ENCODE results near the gene UTS2B. TPM values are rescaled to one million over a fixed set of nuclear protein-coding genes. Genes with fewer than 3 reads are reported as not detected.

UTS2B gene
- total RNA-seq, 1 experiment from 2014 or later, result 0.26 TPM

- H3K27me3 ChIP-seq (ENCODE audit: control insufficient read depth, insufficient read depth, low read length), result no peaks in the 10 kb centered on the region
- H3K4me3 ChIP-seq (ENCODE audit: low read depth in 2 of 2, low read length in 2 of 2), result no peak overlapping the region
- H3K36me3 ChIP-seq (ENCODE audit: control insufficient read depth, insufficient read depth, low read length), result peaks cover 6% of the 10 kb centered on the region
- DNase-seq (ENCODE audit: low read depth, low spot score), result no peak
- intact Hi-C loops (cut with micrococcal nuclease; ENCODE audit: unreplicated experiment) (no loop called here), in situ Hi-C loops (cut with HindIII; ENCODE audit: low pct_unique_long_range_greater_than_20kb, low sequenced_read_pairs) (no loop called here)
- ChIA-PET POLR2A (no interaction called here), CTCF (no interaction called here)
- TF ChIP-seq REST (IDR thresholded peaks at IDR 0.05; ENCODE audit: insufficient read depth in 1 of 2, low read depth in 2 of 2, low read length in 1 of 2) (no peak), CTCF (IDR thresholded peaks at IDR 0.05) (no peak), SIN3A (IDR thresholded peaks at IDR 0.05; ENCODE audit: borderline replicate concordance, insufficient read depth, low read depth, low read length) (no peak), TCF7L2 (IDR thresholded peaks at IDR 0.05; ENCODE audit: low read depth, low read length) (no peak), POLR2AphosphoS5 (IDR thresholded peaks at IDR 0.05; ENCODE audit: low read depth, low read length) (no peak)
- no peaks in the 10 kb centered on the region for H3K9me3 ChIP-seq (ENCODE audit: control insufficient read depth, insufficient read depth, low read depth, low read length)
- no peak for ATAC-seq
- no TSS peak for BruUV-seq (replicated peaks)
- 0 out of 2 replicates have a peak, but pooled peaks cover 2% of the 10 kb centered on the region for H3K4me1 ChIP-seq (ENCODE audit: control insufficient read depth, insufficient read depth, low read length)
- H3K27ac ChIP-seq (ENCODE audit: low read length), result no peak overlapping the region
Observed at GRCh38 chr3:191360620-191361019, 30.3 kb upstream of the UTS2B start.

GRCh38 chr3:191358929-191359328 lies 28.6 kb upstream of the UTS2B start:
- intact Hi-C loops (cut with micrococcal nuclease; ENCODE audit: unreplicated experiment), result no loop called here
- CTCF ChIA-PET, result no interaction called here
- no peak for DNase-seq (ENCODE audit: low read depth, low spot score)
- no TSS peak for BruUV-seq (replicated peaks)
- Histone ChIP-seq H3K9me3 (ENCODE audit: control insufficient read depth, insufficient read depth, low read depth, low read length) (no peaks in the 10 kb centered on the region), H3K4me1 (ENCODE audit: control insufficient read depth, insufficient read depth, low read length) (0 out of 2 replicates have a peak, but pooled peaks cover 2% of the 10 kb centered on the region), H3K27ac (ENCODE audit: low read length) (no peak overlapping the region), H3K36me3 (ENCODE audit: control insufficient read depth, insufficient read depth, low read length) (no peaks in the 10 kb centered on the region; the same call in none of the 2 replicates), H3K4me3 (ENCODE audit: low read depth in 2 of 2, low read length in 2 of 2) (no peak overlapping the region), H3K27me3 (ENCODE audit: control insufficient read depth, insufficient read depth, low read length) (no peaks in the 10 kb centered on the region)
- in situ Hi-C loops (cut with HindIII; ENCODE audit: low pct_unique_long_range_greater_than_20kb, low sequenced_read_pairs), result no loop called here
- ATAC-seq, result no peak
- POLR2A ChIA-PET, result no interaction called here
- no peak for TF ChIP-seq POLR2AphosphoS5 (IDR thresholded peaks at IDR 0.05; ENCODE audit: low read depth, low read length)
- no peak for TF ChIP-seq TCF7L2 (IDR thresholded peaks at IDR 0.05; ENCODE audit: low read depth, low read length)
- no peak for TF ChIP-seq SIN3A (IDR thresholded peaks at IDR 0.05; ENCODE audit: borderline replicate concordance, insufficient read depth, low read depth, low read length)
- TF ChIP-seq CTCF (IDR thresholded peaks at IDR 0.05), result no peak
- TF ChIP-seq REST (IDR thresholded peaks at IDR 0.05; ENCODE audit: insufficient read depth in 1 of 2, low read depth in 2 of 2, low read length in 1 of 2), result no peak
